Tibial nerve (tissue), 3 donors: ENCODE data around the gene RMND5A.
"Not testable (repeated sequence)": the region's sequence is repeated elsewhere in the genome, so short reads cannot be mapped to it uniquely, and the experiment has no call there.

Experiments used
- POLR2A ChIP-seq, 2 donors: fragments of 450-650 bp; IDR thresholded peaks; one replicate each; pipeline ENCODE4 v1.6.1; 2017; ENCODE audit warnings: antibody characterized with exemption in 2 of 2, mild to moderate bottlenecking in 2 of 2, moderate library complexity in 2 of 2
- TF ChIP-seq, protein P1 (sequence below), 5 experiments: fragments of 200-600 bp in 3 of 5; fragments of 450-650 bp in 2 of 5; sonication (generic) in 3 of 5; IDR thresholded peaks; one replicate each; pipeline ENCODE4 v1.5.1; 2016 to 2019; ENCODE audit warnings: antibody characterized with exemption in 5 of 5, mild to moderate bottlenecking in 3 of 5, moderate library complexity in 2 of 5

DNA sequence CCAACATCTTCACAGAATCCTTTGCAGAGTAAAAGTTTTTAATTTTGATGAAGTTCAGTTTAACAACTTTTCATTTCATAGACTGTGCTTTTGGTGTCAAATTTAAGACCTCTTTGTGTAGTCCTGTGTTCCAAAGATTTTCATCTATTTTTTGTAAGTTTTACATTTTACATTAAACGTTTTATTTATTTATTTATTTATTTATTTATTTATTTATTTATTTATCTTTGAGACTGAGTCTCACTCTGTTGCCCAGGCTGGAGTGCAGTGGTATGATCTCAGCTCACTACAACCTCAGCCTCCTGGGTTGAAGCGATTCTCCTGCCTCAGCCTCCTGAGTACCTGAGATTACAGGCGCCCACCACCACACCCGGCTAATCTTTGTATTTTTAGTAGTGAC, 12.0 kb upstream of the RMND5A start:
- TF ChIP-seq, protein P1, sequence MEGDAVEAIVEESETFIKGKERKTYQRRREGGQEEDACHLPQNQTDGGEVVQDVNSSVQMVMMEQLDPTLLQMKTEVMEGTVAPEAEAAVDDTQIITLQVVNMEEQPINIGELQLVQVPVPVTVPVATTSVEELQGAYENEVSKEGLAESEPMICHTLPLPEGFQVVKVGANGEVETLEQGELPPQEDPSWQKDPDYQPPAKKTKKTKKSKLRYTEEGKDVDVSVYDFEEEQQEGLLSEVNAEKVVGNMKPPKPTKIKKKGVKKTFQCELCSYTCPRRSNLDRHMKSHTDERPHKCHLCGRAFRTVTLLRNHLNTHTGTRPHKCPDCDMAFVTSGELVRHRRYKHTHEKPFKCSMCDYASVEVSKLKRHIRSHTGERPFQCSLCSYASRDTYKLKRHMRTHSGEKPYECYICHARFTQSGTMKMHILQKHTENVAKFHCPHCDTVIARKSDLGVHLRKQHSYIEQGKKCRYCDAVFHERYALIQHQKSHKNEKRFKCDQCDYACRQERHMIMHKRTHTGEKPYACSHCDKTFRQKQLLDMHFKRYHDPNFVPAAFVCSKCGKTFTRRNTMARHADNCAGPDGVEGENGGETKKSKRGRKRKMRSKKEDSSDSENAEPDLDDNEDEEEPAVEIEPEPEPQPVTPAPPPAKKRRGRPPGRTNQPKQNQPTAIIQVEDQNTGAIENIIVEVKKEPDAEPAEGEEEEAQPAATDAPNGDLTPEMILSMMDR (IDR thresholded peaks at IDR 0.05): not testable (repeated sequence)
- not testable (repeated sequence) for TF ChIP-seq POLR2A (IDR thresholded peaks at IDR 0.05)
